ENCODE results near the gene ZNHIT3. TPM values are rescaled to one million over a fixed set of nuclear protein-coding genes. Genes with fewer than 3 reads are reported as not detected.

The ZNHIT3 gene
- total and polyA plus RNA-seq, 2 of the 13 experiments (the other 11 are each of a cell fraction or from before 2014, with no cell fraction given) = 66.6 to 77.4 TPM

- TF ChIP-seq THAP11 (CRISPR knock-in tag; IDR thresholded peaks at IDR 0.05) (peak; percentile 93), SMC3 (IDR thresholded peaks at IDR 0.05; ENCODE audit: low read length) (no peak), ZBTB39 (CRISPR knock-in tag; IDR thresholded peaks at IDR 0.05) (no peak), SKIL (CRISPR knock-in tag; IDR thresholded peaks at IDR 0.05; ENCODE audit: borderline replicate concordance) (no peak), FOSL1 (CRISPR knock-in tag; IDR thresholded peaks at IDR 0.05; ENCODE audit: borderline replicate concordance) (no peak), RXRB (CRISPR knock-in tag; IDR thresholded peaks at IDR 0.05; ENCODE audit: borderline replicate concordance) (peak; percentile 83), ZBTB26 (CRISPR knock-in tag; IDR thresholded peaks at IDR 0.05; ENCODE audit: borderline replicate concordance) (no peak; the same call in 1 of the 2 replicates), GRHL1 (CRISPR knock-in tag; conservative IDR thresholded peaks at IDR 0.05) (no peak), TRAFD1 (CRISPR knock-in tag; IDR thresholded peaks at IDR 0.05; ENCODE audit: borderline replicate concordance) (no peak), ZNF75D (CRISPR knock-in tag; IDR thresholded peaks at IDR 0.05; ENCODE audit: borderline replicate concordance) (no peak), ZNF224 (CRISPR knock-in tag; IDR thresholded peaks at IDR 0.05) (peak; percentile 43; the same call in 1 of the 2 replicates), SATB2 (CRISPR knock-in tag; IDR thresholded peaks at IDR 0.05) (no peak), EP300 (IDR thresholded peaks at IDR 0.05; ENCODE audit: low read depth in 2 of 2, low read length in 2 of 2) (peak in 1 of 2 experiments; percentile 17; a peak in 1 of 4 replicates), EP300 (CRISPR knock-in tag; IDR thresholded peaks at IDR 0.05; ENCODE audit: borderline replicate concordance) (no peak), BRCA1 (CRISPR knock-in tag; IDR thresholded peaks at IDR 0.05) (no peak), ZNF354B (CRISPR knock-in tag; IDR thresholded peaks at IDR 0.05) (no peak), GPBP1L1 (CRISPR knock-in tag; IDR thresholded peaks at IDR 0.05) (no peak)
Measured at GRCh38 chr17:36486204-36487194, at the start of gene ZNHIT3 (continued).
